ENCODE measurements around the gene DOCK1. TPM values are rescaled to one million over a fixed set of nuclear protein-coding genes. Genes with fewer than 3 reads are reported as not detected.

DOCK1 gene
- total and polyA plus RNA-seq, 2 donors from 2014 or later: 15.8 to 81.7 TPM

GRCh38 chr10:127299956-127300689 lies 394.9 kb downstream of the DOCK1 start:
- DNase-seq (no peak), FAIRE-seq (no peak)
- Histone ChIP-seq H3K9me3 (ENCODE audit: control insufficient read depth in 2 of 3, insufficient read depth in 1 of 3, low read length in 3 of 3) (no peaks in the 10 kb centered on the region), H3K9ac (ENCODE audit: low read length in 3 of 3) (no peak overlapping the region), H3K4me3 (ENCODE audit: low read length in 3 of 3) (no peak overlapping the region), H3K4me1 (ENCODE audit: control insufficient read depth in 2 of 3, insufficient read depth in 2 of 3, low read depth in 1 of 3, low read length in 3 of 3) (peaks cover 0 to 17% (median 5%) of the 10 kb centered on the region in 3 donors), H3K27me3 (ENCODE audit: control insufficient read depth, insufficient read depth, low read length) (no peaks in the 10 kb centered on the region), H3K27ac (ENCODE audit: low read depth in 2 of 2, low read length in 2 of 2) (no peak overlapping the region), H3K36me3 (ENCODE audit: control insufficient read depth in 2 of 3, insufficient read depth in 3 of 3, low read length in 3 of 3) (no peaks in the 10 kb centered on the region)
- intact Hi-C loops (cut with DNase I): no loop called here
- no peak for TF ChIP-seq CTCF (IDR thresholded peaks at IDR 0.05; ENCODE audit: borderline replicate concordance, extremely low read depth, insufficient read depth)

- no peak for FAIRE-seq
- peak overlapping the region in 1 of 3 donors; percentile 31 for H3K9ac ChIP-seq (ENCODE audit: low read length in 3 of 3)
- H3K4me3 ChIP-seq (ENCODE audit: low read length in 3 of 3): no peak overlapping the region
- DNase-seq: peak in 4 of 5 donors; percentile 69 to 90 (median 77)
- no peaks in the 10 kb centered on the region for H3K27me3 ChIP-seq (ENCODE audit: control insufficient read depth, insufficient read depth, low read length)
- H3K36me3 ChIP-seq (ENCODE audit: control insufficient read depth in 2 of 3, insufficient read depth in 3 of 3, low read length in 3 of 3): no peaks in the 10 kb centered on the region
- intact Hi-C loops (cut with DNase I): no loop called here
- H3K27ac ChIP-seq (ENCODE audit: low read depth in 2 of 2, low read length in 2 of 2): peak overlapping the region in 1 of 2 donors; percentile 30
- H3K4me1 ChIP-seq (ENCODE audit: control insufficient read depth in 2 of 3, insufficient read depth in 2 of 3, low read depth in 1 of 3, low read length in 3 of 3): peaks cover 0 to 17% (median 5%) of the 10 kb centered on the region in 3 donors
- H3K9me3 ChIP-seq (ENCODE audit: control insufficient read depth in 2 of 3, insufficient read depth in 1 of 3, low read length in 3 of 3): no peaks in the 10 kb centered on the region
- no peak for TF ChIP-seq CTCF (IDR thresholded peaks at IDR 0.05; ENCODE audit: borderline replicate concordance, extremely low read depth, insufficient read depth)
These were observed 395.7 kb downstream of the DOCK1 start for GRCh38 chr10:127300868-127301321.

GRCh38 chr10:127302343-127302742 lies 397.1 kb downstream of the DOCK1 start:
- Histone ChIP-seq H3K36me3 (ENCODE audit: control insufficient read depth in 2 of 3, insufficient read depth in 3 of 3, low read length in 3 of 3) (no peaks in the 10 kb centered on the region), H3K27ac (ENCODE audit: low read depth in 2 of 2, low read length in 2 of 2) (no peak overlapping the region), H3K9ac (ENCODE audit: low read length in 3 of 3) (no peak overlapping the region), H3K27me3 (ENCODE audit: control insufficient read depth, insufficient read depth, low read length) (no peaks in the 10 kb centered on the region), H3K4me3 (ENCODE audit: low read length in 3 of 3) (no peak overlapping the region), H3K4me1 (ENCODE audit: control insufficient read depth in 2 of 3, insufficient read depth in 2 of 3, low read depth in 1 of 3, low read length in 3 of 3) (peaks cover 0 to 17% (median 5%) of the 10 kb centered on the region in 3 donors), H3K9me3 (ENCODE audit: control insufficient read depth in 2 of 3, insufficient read depth in 1 of 3, low read length in 3 of 3) (no peaks in the 10 kb centered on the region)
- FAIRE-seq (no peak), DNase-seq (no peak)
- TF ChIP-seq CTCF (IDR thresholded peaks at IDR 0.05; ENCODE audit: borderline replicate concordance, extremely low read depth, insufficient read depth): no peak
- intact Hi-C loops (cut with DNase I): no loop called here
